GM18951 (cell line): ENCODE measurements around the gene SSBP2.
"Not testable (repeated sequence)": the region's sequence is repeated elsewhere in the genome, so short reads cannot be mapped to it uniquely, and the experiment has no call there.

ENCODE experiments used
- POLR2A ChIP-seq: IDR thresholded peaks from 4 replicates; pipeline ENCODE4 v1.6.1; 2011; ENCODE audit warnings: mild to moderate bottlenecking; ENCODE audit not compliant: insufficient read length, insufficient read depth; ENCODE audit errors: extremely low read depth
- in situ Hi-C: fragments of 300-500 bp; cut with MboI; formaldehyde crosslinking; loops from one replicate; pipeline ENCODE4 v1.12.0; 2022; ENCODE audit warnings: low sequenced_read_pairs, mixed read lengths, inconsistent platforms; ENCODE audit not compliant: unreplicated experiment

The SSBP2 gene

DNA sequence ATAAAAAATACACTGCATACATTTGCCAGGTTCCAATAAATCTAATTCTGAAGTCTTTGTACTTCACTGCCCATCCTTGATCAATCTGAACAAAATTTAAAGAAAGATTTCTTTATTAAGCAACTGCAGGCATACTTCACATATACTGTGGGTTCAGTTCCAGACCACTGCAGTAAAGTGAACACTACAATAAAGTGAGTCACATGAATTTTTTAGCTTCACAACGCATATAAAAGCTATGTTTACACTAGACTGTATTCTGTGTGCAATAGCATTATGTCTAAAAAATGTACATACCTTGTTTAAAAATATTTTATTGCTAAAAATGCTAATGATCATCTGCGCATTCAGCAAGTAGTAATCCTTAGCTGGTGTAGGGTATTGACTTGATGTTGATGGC is 52.1 kb downstream of the SSBP2 start:
- in situ Hi-C loops: no loop called here
- TF ChIP-seq POLR2A: no peak

GRCh38 chr5:81696418-81697397 is 54.2 kb downstream of the SSBP2 start:
- TF ChIP-seq POLR2A: no peak
- in situ Hi-C loops: no loop called here

DNA sequence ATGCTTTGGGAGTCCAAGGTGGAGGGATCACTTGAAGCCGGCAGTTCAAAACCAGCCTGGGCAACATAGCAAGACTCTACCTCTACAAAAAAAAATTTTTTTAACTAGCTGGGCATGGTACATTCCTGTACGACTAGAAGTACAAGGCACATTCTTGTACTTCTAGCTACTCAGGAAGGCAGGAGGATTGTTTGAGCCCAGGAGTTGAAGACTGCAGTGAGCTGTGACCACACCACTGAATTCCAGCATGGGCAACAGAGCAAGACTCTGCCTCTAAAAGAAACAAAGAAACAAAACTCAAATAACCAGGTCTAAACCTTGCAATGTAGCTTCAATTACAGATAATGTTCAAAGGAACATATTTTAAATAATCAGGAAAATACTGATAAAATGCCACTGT is 56.2 kb downstream of the SSBP2 start:
- in situ Hi-C loops: no loop called here
- TF ChIP-seq POLR2A: no peak

DNA sequence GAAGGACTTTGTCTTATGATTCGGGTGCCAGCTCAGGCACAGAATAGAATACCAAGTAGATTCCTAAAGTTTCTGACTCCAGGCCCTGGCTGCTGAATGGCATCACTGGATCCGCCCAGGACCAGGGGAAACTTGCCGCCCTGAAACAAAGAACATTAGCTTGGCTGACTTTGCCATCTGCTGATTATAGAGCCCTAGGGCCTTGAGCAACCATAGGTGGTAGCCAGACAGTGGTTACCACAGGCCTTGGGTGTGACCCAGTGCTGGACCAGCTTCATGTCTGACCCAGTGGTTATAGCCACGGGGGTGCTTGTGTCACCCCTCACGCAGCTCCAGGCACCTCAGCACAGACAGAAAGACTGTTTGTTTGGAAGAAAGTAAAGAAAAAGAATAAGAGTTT is 62.7 kb downstream of the SSBP2 start:
- no peak for TF ChIP-seq POLR2A
- in situ Hi-C loops: no loop called here

GRCh38 chr5:81687292-81687691 is 63.6 kb downstream of the SSBP2 start:
- in situ Hi-C loops: no loop called here
- no peak for TF ChIP-seq POLR2A

DNA sequence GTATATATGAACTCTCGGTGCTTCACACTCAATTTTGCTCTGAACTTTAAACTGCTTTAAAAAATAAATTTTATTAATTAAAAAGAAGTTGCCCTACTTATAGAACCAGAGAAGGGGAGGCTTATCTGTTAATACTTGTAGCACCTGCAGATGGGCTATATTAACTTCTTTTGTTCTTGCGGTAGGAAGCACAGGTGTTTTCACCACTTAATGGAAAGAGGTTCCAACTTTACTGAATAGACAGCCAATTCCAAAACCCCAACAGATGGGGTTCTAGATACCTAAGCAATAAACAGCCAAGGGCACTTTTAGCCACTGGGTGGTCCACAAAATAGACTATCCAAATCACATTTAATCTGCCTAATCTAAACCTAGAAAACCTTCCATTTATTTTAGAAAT is 65.4 kb downstream of the SSBP2 start:
- in situ Hi-C loops: no loop called here
- TF ChIP-seq POLR2A: no peak

DNA sequence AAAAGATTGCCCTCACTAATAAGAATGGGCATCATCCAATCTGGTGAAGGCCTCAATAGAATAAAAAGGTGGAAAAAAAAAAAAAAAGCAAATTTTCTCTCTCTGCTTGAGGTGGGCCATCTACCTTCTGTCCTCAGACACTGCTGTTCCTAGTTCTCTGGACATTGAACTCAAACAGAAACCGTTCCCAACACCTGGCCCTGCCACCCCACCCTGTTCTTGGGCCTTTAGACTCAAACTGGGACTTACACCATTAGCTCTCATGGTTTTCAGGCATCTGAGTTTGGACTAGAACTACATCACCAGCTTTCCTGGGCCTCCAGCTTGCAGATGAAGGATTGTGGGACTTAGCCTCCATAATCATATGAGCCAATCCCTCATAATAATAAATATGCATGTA is 71.0 kb downstream of the SSBP2 start:
- in situ Hi-C loops: no loop called here
- TF ChIP-seq POLR2A: no peak

- no peak for TF ChIP-seq POLR2A
- in situ Hi-C loops: no loop called here
Measured at GRCh38 chr5:81675420-81675819, 75.5 kb downstream of the SSBP2 start.

GRCh38 chr5:81665795-81666194 is 85.1 kb downstream of the SSBP2 start:
- in situ Hi-C loops: no loop called here
- no peak for TF ChIP-seq POLR2A

DNA sequence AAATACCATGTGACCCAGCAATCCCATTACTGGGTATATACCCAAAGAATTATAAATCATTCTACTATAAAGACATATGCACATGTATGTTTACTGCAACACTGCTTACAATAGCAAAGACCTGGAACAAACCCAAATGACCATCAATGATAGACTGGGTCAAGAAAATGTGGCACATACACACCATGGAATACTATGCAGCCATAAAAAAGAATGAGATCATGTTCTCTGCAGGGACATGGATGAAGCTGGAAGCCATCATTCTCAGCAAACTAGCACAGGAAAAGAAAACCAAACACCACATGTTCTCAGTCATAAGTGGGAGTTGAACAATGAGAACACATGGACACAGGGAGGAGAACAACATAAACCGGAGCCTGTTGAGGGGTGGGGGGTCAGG is 90.3 kb downstream of the SSBP2 start:
- in situ Hi-C loops: not testable (repeated sequence)

DNA sequence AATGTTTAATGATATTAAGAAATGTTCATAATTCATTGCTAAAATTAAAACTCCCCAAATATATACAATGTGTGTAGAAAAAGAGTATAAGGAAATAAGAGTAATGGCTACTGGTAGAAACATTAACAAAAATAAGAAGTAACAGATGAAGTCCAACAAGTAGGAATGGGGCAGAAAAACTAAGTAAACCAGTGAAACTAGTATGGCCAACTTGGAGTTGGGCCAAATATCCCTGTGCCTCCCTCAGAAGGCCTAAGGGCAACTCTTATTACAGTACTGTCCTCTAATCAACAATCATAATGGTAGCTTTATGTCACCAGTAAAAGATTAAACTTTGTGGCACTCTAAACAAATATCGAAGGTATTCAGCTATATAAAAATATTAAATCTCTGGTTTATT is 93.5 kb downstream of the SSBP2 start:
- in situ Hi-C loops: no loop called here
- no peak for TF ChIP-seq POLR2A

- in situ Hi-C loops: no loop called here
- no peak for TF ChIP-seq POLR2A
Measured at GRCh38 chr5:81656783-81657182, 94.1 kb downstream of the SSBP2 start.

DNA sequence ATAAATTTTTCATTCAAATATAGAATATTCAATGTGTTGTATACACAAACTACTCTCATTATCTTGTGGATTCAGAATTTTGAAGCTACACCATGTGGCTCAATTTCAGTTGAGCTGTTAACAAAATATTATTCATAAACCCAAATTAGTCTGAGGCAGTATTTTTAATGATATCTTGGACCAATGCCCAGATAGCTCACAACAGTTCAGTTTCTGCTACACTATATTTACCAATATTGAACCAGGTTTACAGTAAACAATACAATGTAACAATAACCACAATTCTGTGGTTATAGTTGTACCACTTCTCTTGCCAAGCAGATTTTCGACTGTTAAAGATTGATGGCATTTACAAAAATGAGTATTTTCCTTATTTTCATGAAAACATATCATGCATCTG is 99.9 kb downstream of the SSBP2 start:
- in situ Hi-C loops: no loop called here
- TF ChIP-seq POLR2A: no peak

GRCh38 chr5:81646469-81646995 is 104.4 kb downstream of the SSBP2 start:
- in situ Hi-C loops: no loop called here
- TF ChIP-seq POLR2A: no peak
